NCI-H1105 (cell line): ENCODE results near the gene NEK2.
A peak's percentile ranks its signal among the peaks of the same experiment; 100 is the strongest.
"Not testable (repeated sequence)": the region's sequence is repeated elsewhere in the genome, so short reads cannot be mapped to it uniquely, and the experiment has no call there.

Experiments used
- DNase-seq: peaks from one replicate; lab custom pipeline; 2025; lab: John Stamatoyannopoulos, UW

NEK2 gene

DNA sequence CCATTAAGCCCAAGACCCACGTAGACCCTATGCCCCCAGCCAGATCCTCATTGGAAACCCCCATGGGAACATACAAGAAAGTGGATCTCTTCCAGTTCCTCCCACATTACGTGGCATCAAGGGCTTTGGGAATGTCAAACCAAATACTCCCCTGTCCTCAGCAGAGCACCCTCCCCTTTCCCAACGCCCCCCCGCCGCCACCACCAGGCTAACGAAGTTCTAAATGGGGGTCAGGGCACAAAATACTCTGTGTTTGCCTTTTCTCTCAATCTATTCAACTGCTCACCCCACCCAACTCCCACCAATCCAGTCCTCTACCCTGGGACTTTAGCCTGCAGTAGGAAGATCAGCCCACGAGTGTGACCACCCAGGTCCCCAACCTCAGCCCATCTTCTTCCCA lies 24.5 kb downstream of the NEK2 start:
- DNase-seq: no peak

DNA sequence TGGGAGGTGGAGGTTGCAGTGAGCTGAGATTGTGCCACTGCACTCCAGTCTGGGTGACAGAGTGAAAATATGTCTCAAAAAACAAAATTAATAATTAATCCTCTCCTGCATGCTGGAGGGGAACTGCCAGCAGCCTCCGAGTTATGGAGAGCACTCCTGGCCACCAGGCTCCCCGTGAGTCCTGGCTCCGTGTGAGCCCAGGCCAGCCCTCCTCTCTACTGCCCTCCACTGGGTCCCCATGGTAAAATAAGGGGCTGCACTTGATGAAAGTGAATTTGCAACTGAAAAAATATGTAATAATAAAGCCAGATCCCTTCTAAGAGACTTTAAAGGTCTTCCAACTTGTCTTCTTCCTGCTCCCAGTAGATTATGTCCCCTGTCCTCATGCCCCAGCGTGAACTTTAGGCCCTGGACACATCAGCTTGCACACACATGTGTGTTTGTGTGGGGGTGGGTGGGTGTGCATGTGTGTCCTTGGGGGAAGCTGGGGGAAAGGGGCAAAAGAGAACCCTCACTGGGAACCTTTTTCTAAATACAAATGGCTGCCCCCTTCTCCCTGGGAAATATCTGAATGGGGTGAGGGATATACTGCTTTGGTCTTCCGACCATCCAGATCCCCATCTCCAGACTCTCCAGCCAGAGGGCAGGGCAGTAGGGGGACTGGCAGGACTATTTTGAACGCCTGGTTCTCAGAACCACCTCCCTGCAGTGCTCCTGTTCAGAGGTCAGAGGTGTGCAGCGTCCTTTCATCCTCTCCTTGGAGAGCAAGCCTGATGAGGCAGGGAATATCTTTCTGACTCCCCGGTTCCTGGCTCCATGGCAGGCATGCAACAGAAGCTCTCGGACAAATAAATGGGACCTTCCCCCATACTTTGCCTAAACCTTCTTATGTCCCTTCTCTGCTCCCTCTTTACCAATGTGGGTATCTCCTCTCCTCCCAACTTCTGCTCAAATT lies 26.2 kb downstream of the NEK2 start:
- DNase-seq: no peak

DNA sequence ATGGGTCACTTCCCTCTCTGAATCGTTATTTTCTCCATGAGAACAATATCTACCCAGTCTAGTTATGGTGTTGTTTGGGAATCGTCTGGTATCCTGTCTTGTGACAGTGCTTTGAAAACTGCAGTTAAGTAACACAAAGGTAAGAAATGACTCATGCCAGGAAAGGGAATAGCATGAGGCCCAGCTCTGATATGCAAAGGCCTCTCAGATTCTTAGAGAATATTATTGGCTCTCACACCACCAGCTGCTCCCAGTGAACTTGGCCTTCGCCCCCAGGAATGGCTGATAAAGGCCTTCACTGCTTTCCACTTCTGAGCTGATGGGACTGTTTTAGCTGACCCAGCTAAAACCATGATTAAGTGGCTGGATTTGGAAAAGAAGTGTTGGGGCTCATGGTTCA lies 27.1 kb downstream of the NEK2 start:
- no peak for DNase-seq

DNA sequence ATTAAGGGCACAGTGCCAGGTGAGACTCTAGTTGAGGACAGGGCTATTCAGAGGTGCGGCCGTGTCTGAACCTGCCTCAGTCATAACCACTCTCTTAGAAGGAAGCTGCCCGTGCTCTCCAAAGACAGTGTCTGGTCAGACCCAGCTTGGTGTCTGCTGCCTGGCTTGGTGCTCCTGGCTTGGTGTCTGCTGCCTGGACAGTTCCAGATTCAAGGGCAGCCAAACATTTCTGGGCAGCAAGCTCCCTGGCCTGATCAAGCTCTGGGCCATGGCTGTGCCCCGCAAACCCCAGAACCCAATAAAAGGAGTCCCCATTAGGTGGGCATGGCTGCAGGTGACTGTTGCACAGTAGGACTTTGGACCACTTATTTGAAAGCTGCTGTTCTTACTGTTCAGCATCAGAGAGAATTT lies 27.7 kb downstream of the NEK2 start:
- DNase-seq: no peak

DNA sequence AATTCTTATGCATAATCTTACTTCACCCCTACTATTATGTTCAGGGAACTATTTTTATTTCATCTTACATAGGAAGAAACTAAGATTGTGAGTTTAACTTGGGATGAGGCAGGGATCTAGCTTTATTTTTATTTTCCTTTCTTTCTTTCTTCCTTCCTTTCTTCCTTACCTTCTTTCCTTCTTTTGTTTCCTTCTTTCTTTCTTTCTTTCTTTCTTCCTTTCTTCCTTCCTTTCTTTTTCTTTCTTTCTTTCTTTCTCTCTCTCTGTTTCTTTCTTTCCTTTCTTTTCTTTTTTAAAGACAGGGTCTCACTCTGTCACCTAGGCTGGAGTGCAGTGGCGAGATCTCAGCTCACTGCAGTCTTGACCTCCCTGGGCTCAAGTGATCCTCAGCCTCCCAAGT lies 28.9 kb downstream of the NEK2 start:
- DNase-seq: no peak

DNA sequence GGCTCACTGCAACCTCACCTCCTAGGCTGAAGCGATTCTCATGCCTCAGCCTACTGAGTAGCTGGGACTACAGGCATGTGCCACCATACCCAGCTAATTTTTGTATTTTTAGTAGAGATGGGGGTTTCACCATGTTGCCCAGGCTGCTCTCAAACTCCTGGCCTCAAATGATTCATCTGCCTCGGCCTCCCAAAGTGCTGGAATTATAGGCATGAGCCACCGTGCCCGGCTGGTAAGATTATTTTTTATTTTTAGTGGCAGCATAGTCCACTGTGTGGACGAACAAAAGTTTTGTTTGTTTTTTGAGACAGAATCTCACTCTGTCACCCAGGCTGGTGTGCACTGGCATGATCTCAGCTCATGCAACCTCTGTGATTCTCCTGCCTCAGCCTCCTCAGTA lies 29.8 kb downstream of the NEK2 start:
- not testable (repeated sequence) for DNase-seq

DNA sequence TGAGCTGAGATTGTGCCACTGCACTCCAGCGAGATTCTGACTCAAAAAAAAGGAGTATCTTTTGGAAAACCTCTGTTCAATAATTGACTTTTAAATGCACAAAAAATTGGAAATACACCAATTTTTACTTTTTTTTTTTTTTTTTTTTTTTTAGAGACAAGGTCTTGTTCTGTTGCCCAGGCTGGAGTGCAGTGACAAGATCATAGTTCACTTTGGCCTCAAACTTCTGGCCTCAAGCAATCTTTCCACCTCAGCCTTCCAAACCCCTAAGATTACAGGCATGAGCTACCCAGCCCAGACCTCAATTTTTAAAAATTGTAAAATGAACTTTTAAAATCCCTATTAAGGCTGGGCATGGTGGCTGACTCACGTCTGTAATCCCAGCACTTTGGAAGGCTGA lies 30.8 kb downstream of the NEK2 start:
- DNase-seq: no peak

DNA sequence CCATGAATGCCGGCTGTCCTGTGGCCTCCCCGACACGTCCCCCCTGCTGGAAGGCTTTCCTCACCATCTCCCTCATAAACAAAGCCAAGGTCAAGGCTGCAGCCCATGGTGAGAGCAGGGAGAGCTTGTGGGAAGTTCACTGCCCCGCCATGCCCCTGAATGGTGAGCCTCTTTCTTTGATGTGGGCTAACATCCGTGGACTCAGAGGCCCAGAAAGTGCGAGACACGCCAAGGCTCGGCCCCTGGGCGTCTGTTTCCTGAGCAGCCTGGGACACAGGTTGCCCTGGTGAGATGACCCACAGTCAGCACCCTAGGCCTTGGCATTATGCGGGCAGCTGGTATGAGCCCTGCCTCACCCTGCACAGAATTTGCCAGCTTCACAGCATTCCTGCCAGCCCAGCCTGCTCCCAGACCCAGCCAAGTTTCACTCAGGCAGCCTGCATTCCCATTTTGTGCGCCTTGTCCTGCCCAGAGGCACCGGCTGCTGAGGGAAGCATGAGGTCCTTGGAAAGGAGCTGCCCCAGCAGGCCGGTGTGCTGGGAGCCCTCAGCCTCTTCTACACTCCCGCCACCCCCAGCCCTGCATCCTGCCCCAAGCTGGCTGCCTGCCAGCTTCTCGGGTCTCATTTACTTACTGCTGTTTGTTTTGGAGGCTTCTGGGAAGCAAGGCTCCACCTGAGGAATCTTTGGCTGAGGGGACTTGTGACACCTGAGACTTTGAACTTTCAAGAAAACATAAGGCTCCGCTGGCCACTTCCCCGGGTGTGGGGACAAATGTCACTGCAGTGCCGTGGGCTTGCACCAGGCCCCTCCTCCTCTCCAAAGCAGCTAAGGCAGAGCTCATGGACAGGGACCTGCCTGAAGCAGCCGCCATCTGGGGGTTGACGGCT lies 31.9 kb downstream of the NEK2 start:
- peak; percentile 86 for DNase-seq

DNA sequence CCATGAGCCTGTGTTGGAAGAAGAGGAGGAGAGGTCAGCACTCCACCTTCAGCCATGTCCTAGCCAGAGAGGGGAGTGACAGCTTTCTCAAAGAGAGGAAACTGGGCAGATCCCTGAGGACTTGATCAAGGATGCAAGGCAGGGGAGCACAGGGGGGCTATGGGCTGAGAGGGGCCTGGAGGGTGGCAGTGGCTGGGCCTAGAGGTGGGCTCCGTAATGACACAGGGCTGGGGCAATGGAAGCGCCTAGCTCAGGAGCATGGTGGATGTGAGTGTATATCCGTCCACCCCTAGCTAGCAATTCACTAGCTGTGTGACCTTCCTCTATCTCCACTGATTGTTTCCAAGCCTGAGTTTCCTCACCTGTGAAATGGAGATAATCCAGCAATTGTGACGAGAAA lies 32.6 kb downstream of the NEK2 start:
- no peak for DNase-seq

DNA sequence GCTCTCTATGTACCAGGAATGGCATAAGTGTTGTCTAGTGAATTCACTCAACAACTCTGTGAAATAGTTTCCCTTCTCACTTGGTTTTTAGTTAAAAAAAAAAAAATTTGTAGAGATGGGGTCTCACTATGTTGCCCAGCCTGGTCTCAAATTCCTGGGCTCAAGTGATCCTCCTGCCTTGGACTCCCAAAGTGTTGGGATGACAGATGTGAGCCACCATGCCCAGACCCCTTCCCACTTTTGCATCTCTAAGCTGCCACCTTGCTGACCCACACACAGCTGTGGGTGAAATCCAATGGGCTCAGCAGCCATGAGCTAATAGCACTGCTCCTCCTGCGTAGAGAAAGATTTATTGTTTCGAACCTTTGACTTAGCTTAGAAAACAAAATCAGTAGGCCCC lies 33.5 kb downstream of the NEK2 start:
- no peak for DNase-seq

DNA sequence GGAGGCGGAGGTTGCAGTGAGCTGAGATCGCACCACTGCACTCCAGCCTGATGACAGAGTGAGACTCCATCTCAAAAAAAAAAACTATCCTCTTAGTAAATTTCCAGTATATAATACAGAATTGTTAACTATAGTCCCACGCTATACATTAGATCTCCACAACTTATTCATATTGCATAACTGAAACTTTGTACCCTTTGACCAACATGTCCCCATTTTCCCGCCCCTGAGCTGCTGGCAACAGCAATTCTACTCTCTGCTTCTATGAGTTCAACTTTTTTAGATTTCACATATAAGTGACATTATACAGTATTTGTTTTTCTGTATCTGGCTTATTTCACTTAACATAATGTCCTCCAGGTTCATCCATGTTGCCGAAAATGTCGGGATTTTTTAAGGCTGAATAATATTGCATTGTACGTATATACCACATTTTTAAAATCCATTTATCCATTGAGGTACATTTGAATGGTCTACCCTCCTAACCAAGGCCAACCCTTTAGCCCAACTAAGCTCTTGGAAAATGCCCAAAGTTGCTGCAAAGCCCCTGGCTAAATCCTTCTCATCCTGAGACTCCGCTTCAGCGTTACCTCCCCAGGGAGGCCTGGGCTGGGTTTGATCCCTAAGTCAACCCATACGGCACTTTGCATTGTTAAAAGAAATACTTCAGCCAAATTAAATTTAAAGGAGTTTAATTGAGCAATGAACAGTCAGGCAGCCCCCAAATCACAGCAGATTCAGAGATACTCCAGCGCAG lies 34.2 kb downstream of the NEK2 start:
- no peak for DNase-seq

DNA sequence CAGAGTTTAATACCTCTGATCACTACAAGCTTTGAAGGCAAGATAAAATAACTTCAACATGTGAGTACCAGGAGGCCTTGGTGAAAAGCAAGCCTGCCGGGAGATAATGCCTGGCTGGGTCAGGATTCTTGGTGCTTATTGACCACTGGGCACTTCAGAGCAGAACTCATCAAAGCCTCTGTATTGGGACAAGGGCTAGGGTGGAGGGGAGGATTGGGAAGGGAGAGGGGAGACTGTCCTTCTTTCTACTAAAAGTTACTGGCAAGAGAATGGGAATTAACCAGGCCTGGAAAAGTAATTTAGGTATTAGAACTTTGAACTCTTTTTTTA lies 35.2 kb downstream of the NEK2 start:
- no peak for DNase-seq

DNA sequence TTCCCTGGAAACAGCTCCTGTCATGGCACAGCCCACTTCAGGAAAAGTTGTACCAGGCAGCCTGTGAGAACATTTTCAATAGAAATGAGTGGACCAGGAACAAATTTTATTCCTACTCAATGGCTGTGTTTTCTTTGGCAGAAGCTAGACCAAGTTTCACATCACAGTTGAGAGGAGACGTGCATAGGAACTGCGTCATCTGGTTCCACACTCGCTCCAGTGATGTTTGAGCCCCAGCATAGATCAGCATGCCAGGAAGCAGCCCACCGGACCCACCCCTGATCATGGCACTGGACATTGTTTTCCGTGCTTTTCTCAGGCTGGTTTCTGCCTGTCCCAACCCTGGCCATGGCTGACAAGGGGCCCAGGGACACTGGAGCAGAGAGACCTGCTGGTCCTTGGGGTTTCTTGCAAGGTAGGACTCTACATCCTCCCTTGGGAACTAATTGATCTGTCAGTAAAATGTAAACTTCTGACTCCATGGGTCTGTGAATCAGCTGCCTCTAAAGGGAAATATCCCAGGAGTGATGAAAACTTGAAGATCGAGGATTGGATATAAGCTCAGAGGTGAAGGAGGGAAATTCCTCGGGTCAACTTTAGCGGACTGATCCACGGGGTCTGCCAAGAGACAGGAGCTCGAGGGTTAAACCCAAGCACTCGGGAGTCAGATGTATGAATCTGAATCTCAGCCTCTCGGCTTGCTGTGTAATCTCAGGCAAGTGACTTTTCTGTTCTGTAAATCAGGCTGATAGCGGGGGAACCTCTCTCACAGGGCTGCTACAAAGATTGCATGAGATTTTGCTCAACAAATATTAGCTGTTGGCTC lies 35.7 kb downstream of the NEK2 start:
- no peak for DNase-seq

DNA sequence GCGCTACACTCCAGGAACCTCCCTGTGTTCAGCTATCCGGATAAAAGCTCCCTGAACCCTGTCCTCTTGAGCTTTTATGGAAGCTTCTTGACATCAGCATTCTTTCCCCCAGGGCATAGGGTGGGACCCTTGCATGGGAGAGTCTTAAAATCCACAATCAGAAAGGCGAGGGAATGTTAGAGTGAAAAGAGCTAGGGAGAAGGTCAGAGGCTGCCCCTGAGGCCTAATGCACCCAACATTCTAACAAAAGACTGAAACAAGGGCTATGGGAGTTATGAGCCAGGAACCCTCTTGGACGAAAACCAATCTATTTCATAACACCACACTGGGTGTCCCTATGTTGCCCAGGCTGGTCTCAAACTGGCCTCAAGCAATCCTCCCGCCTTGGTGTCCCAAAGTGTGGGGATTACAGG lies 36.7 kb downstream of the NEK2 start:
- no peak for DNase-seq

DNA sequence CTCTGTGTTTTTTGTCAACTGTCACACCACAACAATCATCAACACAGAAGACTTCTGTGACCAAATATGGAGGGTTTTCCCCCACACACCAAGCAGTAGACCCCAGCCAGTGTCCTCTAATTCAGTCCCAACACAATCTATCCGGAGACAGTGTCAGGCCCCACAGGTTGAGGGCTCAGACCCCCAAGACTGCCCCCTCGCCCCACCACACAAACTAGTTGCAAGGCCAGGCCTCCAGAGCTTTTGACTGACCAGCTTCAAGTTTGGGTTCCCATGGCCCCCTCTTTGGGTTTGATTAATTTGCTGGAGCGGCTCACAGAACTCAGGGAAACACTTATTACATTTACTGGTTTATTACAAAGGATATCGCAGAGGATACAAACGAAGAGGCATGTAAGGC lies 37.2 kb downstream of the NEK2 start:
- no peak for DNase-seq

DNA sequence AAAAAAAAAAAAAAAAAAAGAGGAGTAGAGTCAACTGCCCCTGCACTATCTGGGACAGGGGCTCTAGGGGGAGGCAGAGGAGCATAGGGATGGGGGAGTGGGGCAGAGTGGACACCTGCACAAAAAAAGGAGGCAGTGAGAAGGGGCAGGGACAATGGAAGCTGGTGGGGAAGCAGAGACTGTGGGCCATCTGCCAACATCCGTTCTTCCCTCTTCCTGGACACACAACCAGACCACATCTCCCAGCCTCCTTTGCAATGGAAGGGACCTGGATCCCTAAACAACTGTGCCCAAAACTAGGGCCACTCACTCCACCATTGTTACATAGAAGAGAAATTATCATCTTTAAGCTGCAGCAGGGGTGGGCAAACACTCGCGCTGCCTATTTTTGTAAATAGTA lies 38.4 kb downstream of the NEK2 start:
- DNase-seq: no peak

DNA sequence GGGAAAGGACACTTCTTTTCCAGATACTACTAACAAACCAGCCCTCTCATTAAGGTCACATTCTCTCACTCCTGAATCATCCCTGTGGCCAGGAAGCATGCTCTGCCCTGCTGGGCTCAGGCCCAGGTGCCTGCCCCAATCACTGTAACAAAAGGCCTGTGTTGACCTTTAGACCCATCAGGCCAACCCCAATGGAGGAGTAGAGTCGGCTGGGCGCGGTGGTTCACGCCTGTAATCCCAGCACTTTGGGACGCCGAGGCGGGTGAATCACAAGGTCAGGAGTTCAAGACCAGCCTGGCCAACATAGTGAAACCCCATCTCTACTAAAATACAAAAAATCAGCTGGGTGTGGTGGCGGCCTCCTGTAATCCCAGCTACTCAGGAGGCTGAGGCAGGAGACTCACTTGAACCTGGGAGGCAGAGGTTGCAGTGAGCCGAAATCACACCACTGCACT lies 38.8 kb downstream of the NEK2 start:
- DNase-seq: not testable (repeated sequence)

DNA sequence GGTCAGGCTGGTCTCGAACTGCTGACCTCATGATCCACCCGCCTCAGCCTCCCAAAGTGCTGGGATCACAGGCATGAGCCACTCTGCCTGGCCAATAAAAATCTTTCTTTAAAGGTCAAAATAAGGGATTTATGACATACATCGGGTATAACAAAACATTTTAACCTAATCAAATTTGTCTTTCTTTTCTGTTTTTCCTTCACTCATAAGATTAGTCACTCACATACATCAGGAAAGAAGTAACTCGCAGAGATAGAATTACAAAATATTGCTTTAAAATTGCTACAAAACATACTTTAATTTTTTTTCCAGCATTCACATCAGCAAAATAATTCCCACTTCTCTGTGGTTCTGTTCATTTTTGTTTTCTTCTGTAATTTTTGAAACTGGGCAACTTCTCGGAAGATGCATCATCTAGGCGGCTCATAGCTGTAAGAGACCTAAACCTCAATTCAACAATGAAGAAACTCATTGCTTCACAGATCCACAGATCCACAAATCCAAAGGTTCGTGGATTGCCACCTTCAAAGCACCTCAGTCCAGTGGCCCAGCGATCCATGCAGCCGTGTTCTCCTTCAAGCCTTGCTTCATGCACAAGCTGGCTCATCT lies 39.7 kb downstream of the NEK2 start:
- DNase-seq: no peak

DNA sequence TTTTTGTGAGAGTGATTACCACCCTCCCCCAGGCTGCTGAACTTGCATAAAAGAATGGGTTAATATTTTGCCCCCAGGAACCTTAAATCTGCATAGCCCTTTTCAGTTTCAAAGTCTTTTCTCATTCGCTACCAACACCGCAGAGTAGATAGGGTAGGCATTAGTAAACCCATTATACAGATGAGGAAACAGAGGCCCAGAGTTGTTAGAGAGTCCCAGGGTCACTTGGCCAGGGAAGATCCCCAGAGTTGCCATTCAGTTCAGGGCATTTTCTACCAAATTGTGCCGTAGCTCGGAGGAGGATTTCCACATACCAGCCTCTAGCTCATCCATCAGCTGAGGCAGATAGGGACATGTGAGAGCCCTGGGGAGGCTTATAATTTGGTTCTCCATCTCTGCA lies 40.5 kb downstream of the NEK2 start:
- no peak for DNase-seq

DNA sequence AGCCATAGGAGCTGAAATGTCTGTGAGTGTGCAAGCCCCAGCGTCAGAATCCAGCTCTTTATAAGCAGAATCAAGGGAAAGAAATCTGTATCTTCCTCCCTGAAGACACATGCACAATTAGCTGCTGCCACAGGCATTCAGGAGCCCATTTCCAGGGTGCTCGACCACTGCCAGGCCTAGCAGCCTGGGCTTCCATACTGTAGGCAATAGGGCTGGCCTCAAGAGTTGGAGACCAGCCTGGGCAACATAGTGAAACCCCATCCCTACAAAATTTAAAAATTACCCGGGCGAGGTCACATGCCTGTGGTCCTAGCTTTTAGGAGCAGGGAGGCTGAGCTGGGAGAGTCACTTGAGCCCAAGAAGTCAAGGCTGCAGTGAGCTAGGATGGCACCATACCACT lies 41.0 kb downstream of the NEK2 start:
- DNase-seq: no peak

DNA sequence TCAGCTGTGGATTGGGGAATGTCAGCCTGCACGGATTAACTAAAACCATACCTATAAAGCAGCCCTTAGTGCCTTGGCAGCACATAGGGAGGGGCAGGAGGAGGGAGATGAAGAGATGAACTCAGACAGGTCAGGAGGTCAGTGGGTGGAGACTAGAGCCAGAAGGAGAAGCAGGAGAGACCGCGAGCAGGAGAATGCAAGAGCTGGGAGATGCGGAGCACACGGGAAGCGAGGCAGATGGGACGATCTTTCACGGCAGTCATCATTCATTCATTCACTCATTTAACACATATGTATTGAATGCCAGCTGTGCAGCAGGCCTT lies 41.9 kb downstream of the NEK2 start:
- no peak for DNase-seq
